ENCODE results near the gene NDUFB6.

DNA sequence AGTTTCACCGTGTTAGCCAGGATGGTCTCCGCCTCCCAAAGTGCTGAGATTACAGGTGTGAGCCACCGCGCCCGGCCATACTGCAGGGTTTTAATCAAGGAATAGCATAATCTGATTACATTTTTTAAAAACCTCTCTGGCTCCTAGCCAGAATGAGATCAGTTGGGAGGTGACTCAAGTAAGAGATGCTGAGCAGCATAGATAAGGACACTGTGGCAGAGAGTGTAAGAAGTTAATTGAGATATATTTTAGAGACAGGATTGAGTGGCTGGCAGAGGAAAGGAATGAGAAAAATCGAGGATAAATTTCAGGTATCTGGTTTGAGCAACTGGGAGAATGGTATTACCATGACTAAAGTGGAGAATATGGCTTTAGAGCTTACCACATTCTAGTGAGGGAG is 39.6 kb downstream of the NDUFB6 start:
- TF ChIP-seq, protein P1, sequence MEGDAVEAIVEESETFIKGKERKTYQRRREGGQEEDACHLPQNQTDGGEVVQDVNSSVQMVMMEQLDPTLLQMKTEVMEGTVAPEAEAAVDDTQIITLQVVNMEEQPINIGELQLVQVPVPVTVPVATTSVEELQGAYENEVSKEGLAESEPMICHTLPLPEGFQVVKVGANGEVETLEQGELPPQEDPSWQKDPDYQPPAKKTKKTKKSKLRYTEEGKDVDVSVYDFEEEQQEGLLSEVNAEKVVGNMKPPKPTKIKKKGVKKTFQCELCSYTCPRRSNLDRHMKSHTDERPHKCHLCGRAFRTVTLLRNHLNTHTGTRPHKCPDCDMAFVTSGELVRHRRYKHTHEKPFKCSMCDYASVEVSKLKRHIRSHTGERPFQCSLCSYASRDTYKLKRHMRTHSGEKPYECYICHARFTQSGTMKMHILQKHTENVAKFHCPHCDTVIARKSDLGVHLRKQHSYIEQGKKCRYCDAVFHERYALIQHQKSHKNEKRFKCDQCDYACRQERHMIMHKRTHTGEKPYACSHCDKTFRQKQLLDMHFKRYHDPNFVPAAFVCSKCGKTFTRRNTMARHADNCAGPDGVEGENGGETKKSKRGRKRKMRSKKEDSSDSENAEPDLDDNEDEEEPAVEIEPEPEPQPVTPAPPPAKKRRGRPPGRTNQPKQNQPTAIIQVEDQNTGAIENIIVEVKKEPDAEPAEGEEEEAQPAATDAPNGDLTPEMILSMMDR (IDR thresholded peaks at IDR 0.05), result no peak
- no peak for TF ChIP-seq ZFX (IDR thresholded peaks at IDR 0.05; ENCODE audit: borderline replicate concordance)
